PC-9 (cell line): ENCODE measurements around the gene DSC1. TPM values are rescaled to one million over a fixed set of nuclear protein-coding genes. Genes with fewer than 3 reads are reported as not detected.
"Not testable (repeated sequence)": the region's sequence is repeated elsewhere in the genome, so short reads cannot be mapped to it uniquely, and the experiment has no call there.

Source experiments
- BruUV-seq: library from RNA; stranded (reverse); fragments of 400-500 nt; replicated peaks from 2 replicates; lab custom pipeline; 2021; lab: Mats Ljungman, UMichigan
- CTCF ChIA-PET: fragments of 300-600 bp; sonication (Branson Sonifier 250); formaldehyde crosslinking; loops from one replicate; lab custom pipeline; 2022; ENCODE audit warnings: antibody characterized with exemption; lab: Charles Lee
- POLR2A ChIA-PET: fragments of 300-600 bp; sonication (Branson Sonifier 250); formaldehyde crosslinking; loops from one replicate; lab custom pipeline; 2022; ENCODE audit warnings: antibody characterized with exemption; ENCODE audit not compliant: unreplicated experiment; lab: Charles Lee
- DNase-seq, 2 experiments: peaks; one replicate each; pipeline versions ENCODE4 v3.0.0 to v3.0.0-alpha.2; 2015 to 2022; ENCODE audit warnings: mixed read lengths in 1 of 2
- H2AFZ ChIP-seq: fragments of 200-600 bp; sonication (generic); 2 replicates; pipeline ENCODE4 v1.8.1; 2017; ENCODE audit warnings: antibody characterized with exemption
- H3F3A ChIP-seq: fragments of 200-600 bp; sonication (generic); 2 replicates; pipeline ENCODE4 v1.8.1; 2017; ENCODE audit warnings: antibody characterized with exemption, mild to moderate bottlenecking, low read depth; ENCODE audit not compliant: insufficient read depth
- H3K27ac ChIP-seq: fragments of 200-600 bp; sonication (generic); 2 replicates; pipeline ENCODE4 v1.6.1; 2016; ENCODE audit warnings: mixed run types
- H3K27me3 ChIP-seq: fragments of 200-600 bp; sonication (generic); 2 replicates; pipeline ENCODE4 v1.6.1; 2016; ENCODE audit warnings: low read depth, mixed run types; ENCODE audit not compliant: insufficient read depth
- H3K36me3 ChIP-seq: fragments of 200-600 bp; sonication (generic); 2 replicates; pipeline ENCODE4 v1.6.1; 2016; ENCODE audit warnings: low read depth, mixed run types
- H3K4me1 ChIP-seq: fragments of 200-600 bp; sonication (generic); replicated peaks from 2 replicates; pipeline ENCODE4 v1.6.1; 2016; ENCODE audit warnings: mixed run types; ENCODE audit not compliant: insufficient read depth
- H3K4me2 ChIP-seq: fragments of 200-600 bp; sonication (generic); 2 replicates; pipeline ENCODE4 v1.6.1; 2017; ENCODE audit warnings: mixed run types
- H3K4me3 ChIP-seq: fragments of 200-600 bp; sonication (generic); 2 replicates; pipeline ENCODE4 v1.6.1; 2016; ENCODE audit warnings: mixed run types
- H3K79me2 ChIP-seq: fragments of 200-600 bp; sonication (generic); 2 replicates; pipeline ENCODE4 v1.6.1; 2017; ENCODE audit warnings: low read depth, mixed run types
- H3K9me2 ChIP-seq: fragments of 200-600 bp; sonication (generic); 2 replicates; pipeline ENCODE4 v1.8.1; 2017; ENCODE audit warnings: mild to moderate bottlenecking; ENCODE audit not compliant: insufficient read depth
- H3K9me3 ChIP-seq: fragments of 200-600 bp; sonication (generic); 2 replicates; pipeline ENCODE4 v1.8.1; 2016; ENCODE audit warnings: low read depth; ENCODE audit not compliant: insufficient read depth
- H4K20me1 ChIP-seq: fragments of 200-600 bp; sonication (generic); 2 replicates; pipeline ENCODE4 v1.8.1; 2017; ENCODE audit not compliant: insufficient read depth
- CTCF ChIP-seq: fragments of 200-600 bp; sonication (generic); conservative IDR thresholded peaks from 2 replicates; pipeline ENCODE4 v1.6.1; 2017; ENCODE audit warnings: mixed run types, antibody characterized with exemption, mild to moderate bottlenecking, moderate library complexity
- EZH2 ChIP-seq: fragments of 200-600 bp; sonication (generic); IDR thresholded peaks from 2 replicates; pipeline ENCODE4 v1.8.0; 2017; ENCODE audit warnings: antibody characterized with exemption, low read depth
- intact Hi-C: fragments of 100-400 bp; cut with micrococcal nuclease; formaldehyde crosslinking; loops from one replicate; pipeline ENCODE4 v1.10.0; 2022; ENCODE audit not compliant: unreplicated experiment
- total RNA-seq: library from RNA; stranded (reverse); gene quantifications from 2 replicates; pipeline ENCODE4 v1.2.3, GENCODE V29; 2021

Gene DSC1
- total RNA-seq, 1 experiment from 2014 or later = 0.09 TPM

- no peaks in the 10 kb centered on the region for H3K9me3 ChIP-seq
- H3K4me2 ChIP-seq = no peak overlapping the region
- no peak overlapping the region for H3K4me3 ChIP-seq
- no peak for DNase-seq
- intact Hi-C loops = no loop called here
- H4K20me1 ChIP-seq = no peaks in the 10 kb centered on the region
- H3K79me2 ChIP-seq = no peaks in the 10 kb centered on the region
- H2AFZ ChIP-seq = no peak overlapping the region
- TF ChIP-seq EZH2 = no peak
- no peak for TF ChIP-seq CTCF
- no peaks in the 10 kb centered on the region for H3K27me3 ChIP-seq
- BruUV-seq = no TSS peak
- H3K27ac ChIP-seq = no peak overlapping the region
- H3K36me3 ChIP-seq = no peaks in the 10 kb centered on the region
- no peaks in the 10 kb centered on the region for H3F3A ChIP-seq
- no peaks in the 10 kb centered on the region for H3K4me1 ChIP-seq
- CTCF ChIA-PET = no interaction called here
- POLR2A ChIA-PET = no interaction called here
- no peaks in the 10 kb centered on the region for H3K9me2 ChIP-seq
These were observed 27.6 kb downstream of the DSC1 start for GRCh38 chr18:31134988-31135529.

DNA sequence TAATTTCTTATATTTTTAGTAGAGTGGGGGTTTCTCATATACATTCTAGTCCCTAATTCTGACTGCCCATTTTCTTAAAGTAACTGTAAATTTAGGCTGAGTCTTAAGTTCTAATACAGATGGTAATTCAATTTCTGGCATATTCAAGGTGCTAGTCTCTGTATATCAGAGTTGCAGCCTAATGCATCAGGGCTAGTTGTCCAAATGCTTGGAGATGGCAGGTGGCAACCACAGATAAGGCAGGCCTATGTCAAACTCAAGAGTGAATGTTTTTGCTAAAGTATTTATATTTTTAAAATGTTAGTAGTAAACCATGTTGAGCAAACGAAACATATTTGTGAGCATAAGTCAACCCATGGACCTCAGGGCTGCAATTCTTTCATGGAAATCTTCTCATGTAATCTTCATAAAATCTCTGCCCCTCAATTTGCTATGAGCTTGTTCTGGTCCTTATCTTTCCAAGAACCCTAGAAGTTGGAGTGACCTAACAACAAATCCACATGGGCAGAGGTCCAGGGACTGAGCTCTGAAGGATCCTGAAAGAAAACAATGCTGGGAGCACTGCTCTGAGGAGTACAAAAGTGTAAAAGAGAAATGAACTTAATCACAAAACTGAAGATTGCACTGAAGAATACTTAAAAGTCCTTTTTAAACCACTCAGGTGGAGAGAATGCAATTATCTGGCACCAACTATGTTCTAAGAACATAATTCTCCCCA, 33.1 kb downstream of the DSC1 start:
- CTCF ChIA-PET = no interaction called here
- H3K36me3 ChIP-seq = no peaks in the 10 kb centered on the region

GRCh38 chr18:31125878-31126277, 36.8 kb downstream of the DSC1 start:
- DNase-seq = no peak
- H3K9me3 ChIP-seq = no peaks in the 10 kb centered on the region
- H3K4me2 ChIP-seq = no peak overlapping the region
- H3K36me3 ChIP-seq = no peaks in the 10 kb centered on the region
- intact Hi-C loops = no loop called here
- no peaks in the 10 kb centered on the region for H3K4me1 ChIP-seq
- no peak overlapping the region for H3K4me3 ChIP-seq
- no TSS peak for BruUV-seq
- H2AFZ ChIP-seq = no peak overlapping the region
- no peak for TF ChIP-seq CTCF
- no peak for TF ChIP-seq EZH2
- H4K20me1 ChIP-seq = no peaks in the 10 kb centered on the region
- no peaks in the 10 kb centered on the region for H3K27me3 ChIP-seq
- H3F3A ChIP-seq = no peaks in the 10 kb centered on the region
- no peak overlapping the region for H3K27ac ChIP-seq
- POLR2A ChIA-PET = no interaction called here
- no peaks in the 10 kb centered on the region for H3K9me2 ChIP-seq
- CTCF ChIA-PET = no interaction called here
- no peaks in the 10 kb centered on the region for H3K79me2 ChIP-seq

More for the DNA sequence above, 33.1 kb downstream of the DSC1 start:
- no TSS peak for BruUV-seq
- POLR2A ChIA-PET = no interaction called here
- no peaks in the 10 kb centered on the region for H3F3A ChIP-seq
- no peaks in the 10 kb centered on the region for H3K4me1 ChIP-seq
- H3K27ac ChIP-seq = no peak overlapping the region
- TF ChIP-seq CTCF (no peak), EZH2 (no peak)
- no peak overlapping the region for H3K4me2 ChIP-seq
- intact Hi-C loops = no loop called here
- no peak for DNase-seq
- no peaks in the 10 kb centered on the region for H3K79me2 ChIP-seq
- no peaks in the 10 kb centered on the region for H3K27me3 ChIP-seq
- no peaks in the 10 kb centered on the region for H4K20me1 ChIP-seq
- H3K4me3 ChIP-seq = no peak overlapping the region
- H3K9me2 ChIP-seq = no peaks in the 10 kb centered on the region
- H3K9me3 ChIP-seq = no peaks in the 10 kb centered on the region
- H2AFZ ChIP-seq = no peak overlapping the region

DNA sequence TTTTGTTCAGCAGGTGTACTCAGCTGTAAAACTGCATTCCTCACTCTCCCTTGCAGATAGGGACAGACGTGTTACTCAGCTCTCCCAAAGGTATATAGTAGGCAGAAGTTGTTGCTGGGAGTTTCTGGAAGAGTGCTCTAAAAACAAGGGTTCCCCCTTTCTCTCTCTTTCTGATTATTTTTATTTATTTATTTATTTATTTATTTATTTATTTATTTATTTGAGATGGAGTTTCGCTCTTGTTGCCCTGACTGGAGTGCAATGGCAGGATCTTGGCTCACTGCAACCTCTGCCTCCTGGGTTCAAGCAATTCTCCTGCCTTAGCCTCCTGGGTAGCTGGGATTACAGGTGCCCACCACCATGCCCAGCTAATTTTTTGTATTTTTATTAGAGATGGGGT, 39.5 kb downstream of the DSC1 start:
- H3K4me3 ChIP-seq, H3K27ac ChIP-seq, BruUV-seq, H4K20me1 ChIP-seq, H3K79me2 ChIP-seq, H3K36me3 ChIP-seq, H3K27me3 ChIP-seq, H3K9me3 ChIP-seq, POLR2A ChIA-PET, CTCF ChIA-PET, H3K4me2 ChIP-seq, intact Hi-C loops, H3K9me2 ChIP-seq, H3F3A ChIP-seq, DNase-seq, H3K4me1 ChIP-seq, H2AFZ ChIP-seq: not testable (repeated sequence)
